NCI-H526 (cell line): Measurements from ENCODE around the gene POU3F1.

Experiments used
- DNase-seq, 2 experiments: peaks; one replicate each; lab custom pipeline; 2025; lab: John Stamatoyannopoulos, UW

POU3F1 gene

DNA sequence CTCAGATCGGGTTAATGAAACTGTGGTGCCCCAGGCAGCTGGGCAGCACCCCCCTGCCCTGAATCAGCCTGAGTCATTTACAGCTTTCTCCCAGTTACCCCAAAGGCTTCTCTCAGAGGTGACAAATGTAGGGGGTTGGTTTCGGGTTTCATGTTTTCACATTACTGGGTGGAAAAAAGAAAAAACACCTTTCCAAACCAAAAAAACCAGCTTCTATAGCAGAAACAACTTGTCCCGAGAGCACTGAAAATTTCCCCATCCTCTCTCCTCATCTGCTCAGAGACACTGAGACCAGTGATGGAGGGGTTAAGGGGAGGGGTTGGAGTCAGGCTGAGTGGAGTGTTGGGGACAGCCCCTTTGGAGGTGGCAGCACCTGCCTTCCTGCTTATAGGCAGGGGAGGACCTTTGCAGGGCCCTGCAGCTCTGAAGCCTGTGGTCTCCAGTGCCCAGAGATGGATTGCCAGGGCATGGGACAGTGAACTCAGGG lies 18.4 kb downstream of the POU3F1 start:
- DNase-seq, result peak in 1 of 2 experiments; percentile 52

DNA sequence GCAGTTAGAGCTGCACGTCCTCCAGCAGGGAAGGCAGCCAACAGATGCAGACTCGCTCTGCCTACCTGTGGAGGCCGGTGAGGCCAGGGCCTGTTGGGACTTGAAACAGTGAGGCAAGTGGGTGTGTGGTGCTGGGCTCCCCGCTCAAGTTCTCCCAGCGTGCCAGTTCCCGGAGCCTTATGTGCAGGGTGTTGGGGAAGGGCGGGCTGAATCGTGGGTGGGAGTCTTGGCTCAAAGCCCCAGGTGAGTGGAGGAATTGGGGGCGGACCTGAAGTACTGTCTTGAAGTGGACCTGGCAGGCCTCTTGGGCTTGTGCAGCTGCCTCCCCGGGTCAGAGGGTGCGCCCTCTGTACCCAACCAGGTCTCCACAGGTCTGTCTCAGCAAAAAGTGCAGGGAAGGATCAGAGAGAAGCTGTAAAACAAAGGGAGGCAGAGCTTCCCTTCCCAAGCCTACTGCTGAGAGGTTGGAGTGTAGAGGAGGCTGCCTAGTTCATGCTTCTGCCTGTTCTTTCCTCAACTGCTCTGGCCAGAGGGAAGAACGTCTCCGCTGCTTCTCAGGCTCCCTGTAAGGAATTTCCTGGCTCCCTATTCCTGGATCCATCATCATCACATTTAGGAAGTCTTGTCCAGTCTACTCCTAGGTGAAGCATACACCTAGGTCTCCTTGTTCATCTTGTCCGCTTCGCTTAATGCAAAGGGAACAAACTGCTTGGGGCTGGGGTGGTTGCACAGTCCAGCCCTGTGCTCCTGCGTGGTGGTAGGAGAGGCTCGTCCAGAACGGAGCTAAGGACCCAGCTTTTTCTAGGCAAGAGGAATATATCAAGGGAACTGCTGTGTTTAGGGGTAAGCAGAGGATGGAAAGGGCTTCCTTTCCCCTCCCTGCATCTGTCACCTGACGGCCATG lies 19.1 kb downstream of the POU3F1 start:
- peak in 1 of 2 experiments; percentile 43 for DNase-seq

DNA sequence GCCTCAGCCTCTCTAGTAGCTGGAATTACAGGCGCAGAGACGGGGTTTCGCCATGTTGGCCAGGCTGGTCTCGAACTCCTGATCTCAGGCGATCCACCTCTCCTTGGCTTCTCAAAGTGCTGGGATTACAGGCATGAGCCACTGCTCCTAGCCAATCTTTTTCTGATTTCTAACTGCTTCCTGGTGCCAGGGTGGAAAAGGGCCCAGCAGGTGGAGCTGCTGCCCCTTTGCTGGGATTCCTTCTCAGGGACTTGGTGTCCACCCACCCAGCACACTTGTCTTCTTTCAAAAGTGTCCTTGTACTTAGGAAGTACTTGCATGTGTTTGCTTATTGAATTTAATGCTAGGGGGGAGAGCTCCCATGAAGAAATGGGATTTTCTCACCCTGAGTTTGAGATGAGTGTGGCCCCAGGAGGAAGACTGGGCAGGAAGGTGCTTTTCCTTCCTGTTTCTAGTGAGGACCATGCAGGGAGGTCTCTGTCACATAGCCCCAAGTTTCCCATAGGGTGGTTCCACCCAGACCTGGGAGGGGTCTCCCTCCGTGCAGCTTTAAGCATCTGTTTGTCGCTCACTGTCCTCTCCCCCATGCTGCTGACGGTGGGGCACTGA lies 19.9 kb downstream of the POU3F1 start:
- peak in 1 of 2 experiments; percentile 83 for DNase-seq

DNA sequence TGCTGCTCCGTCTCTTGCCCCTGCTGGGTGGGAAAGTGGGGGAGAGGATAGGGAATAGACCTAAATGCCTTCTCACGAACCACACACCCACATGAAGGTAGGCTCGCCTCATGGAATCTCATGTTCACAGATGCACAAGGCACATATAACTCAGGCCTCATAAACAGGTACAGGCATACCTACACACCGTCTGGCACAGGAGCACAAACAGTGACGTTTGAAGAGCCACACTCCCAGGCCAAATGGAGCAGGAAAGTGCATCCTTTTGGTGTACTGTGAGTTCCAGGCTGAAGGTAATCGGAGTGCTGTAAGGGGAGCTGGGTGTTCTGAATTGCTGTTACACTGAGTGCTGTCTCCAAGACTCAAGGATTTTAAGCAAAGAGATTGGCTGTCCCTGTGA lies 20.9 kb downstream of the POU3F1 start:
- no peak for DNase-seq

DNA sequence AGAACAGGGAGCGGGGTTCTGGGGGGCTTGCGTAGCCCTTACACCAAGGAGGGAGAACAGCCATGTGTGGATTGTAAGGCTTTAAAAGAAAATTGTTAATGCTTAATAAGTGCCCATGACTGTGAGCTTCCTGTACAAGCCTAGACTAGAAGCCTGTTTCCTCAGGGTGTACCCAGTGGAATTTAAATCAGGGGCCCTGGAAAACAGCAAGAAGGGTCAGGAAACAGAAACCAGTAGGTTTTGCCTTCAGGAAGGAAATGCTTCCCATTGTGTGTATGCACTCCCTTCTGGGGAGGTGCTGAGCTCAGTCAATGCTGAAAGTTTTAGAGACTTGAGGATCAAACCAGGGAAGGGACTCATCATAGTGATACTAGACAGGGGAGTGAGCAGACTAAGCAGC lies 21.4 kb downstream of the POU3F1 start:
- DNase-seq, result no peak

DNA sequence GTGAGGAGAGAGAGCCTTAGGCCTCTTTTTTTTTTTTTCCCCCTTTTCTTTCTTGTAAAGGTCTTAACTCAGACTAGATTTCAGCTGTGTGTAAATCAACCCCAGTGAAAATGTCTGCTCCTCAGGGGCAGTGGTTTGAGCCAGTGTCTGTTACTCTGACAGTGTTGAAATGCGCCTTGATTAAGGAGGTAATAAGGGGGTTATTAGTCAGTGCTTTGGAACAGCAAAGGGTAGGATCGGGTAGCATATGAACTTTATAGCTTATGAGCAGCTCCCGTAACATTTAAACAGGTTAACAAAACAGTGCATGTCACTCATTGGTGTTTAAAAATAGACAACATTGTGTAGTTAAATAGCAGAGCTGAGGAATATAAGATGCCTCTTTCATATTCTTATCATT lies 23.8 kb downstream of the POU3F1 start:
- DNase-seq, result no peak

DNA sequence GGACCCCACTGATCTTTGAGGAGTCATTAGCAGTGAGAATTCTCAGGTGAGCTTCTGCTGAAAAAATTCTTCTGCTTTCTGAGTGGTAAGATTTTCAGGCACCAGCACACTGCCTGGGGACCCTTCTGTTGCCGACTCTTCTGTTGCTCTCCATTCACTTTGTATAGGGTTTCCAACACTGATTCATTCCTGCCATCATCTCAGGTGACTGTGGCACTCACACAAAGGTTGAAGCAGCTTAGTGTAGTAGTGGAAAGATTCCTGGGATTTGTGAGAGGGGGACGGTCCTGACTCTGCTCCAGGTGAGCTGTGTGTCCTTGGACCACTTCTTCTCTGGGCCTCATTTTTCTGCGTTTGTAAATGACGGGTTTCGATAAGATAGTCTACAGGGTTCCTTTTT lies 24.6 kb downstream of the POU3F1 start:
- no peak for DNase-seq

DNA sequence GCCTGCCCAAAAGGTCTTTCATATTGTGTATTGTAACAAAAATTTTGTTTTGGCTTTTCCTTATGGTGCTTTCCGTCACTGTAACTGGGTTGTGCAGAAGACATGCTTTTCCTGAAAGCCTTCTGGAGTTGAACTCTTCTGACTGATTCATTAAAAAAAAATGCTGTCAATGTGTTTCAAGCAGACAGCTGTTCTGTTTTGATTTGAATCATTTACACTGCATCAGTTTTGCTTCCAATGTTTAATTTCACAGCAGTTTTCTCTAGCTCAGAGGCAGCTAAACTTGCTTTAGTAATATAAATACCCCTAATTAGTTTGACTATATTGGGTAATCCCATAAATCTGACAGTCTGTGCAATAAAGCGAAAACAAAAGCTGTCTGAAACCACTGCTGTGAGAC lies 26.2 kb downstream of the POU3F1 start:
- no peak for DNase-seq

DNA sequence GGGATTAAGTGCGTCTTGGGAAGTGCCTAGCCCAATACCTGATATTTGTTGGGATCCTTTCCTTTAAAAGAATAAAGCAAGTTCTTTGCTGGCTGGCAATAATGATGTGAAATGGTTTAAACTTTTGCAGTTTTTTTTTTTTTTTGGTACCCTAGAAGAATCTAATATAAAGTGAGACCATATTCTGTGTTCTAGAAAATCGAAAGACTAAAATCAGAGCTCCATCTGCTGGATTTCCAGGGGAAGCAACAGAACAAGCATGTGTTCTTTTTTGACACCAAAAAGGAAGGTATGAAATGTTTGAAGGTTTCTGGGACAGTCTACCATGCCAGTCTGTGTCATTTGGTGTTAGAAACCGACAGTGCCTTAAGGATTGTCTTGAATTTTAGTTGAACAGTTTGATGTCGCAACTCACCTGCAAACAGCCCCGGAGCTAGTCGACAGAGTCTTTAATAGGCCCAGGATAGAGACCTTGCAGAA lies 27.7 kb downstream of the POU3F1 start:
- peak in 1 of 2 experiments; percentile 68 for DNase-seq

DNA sequence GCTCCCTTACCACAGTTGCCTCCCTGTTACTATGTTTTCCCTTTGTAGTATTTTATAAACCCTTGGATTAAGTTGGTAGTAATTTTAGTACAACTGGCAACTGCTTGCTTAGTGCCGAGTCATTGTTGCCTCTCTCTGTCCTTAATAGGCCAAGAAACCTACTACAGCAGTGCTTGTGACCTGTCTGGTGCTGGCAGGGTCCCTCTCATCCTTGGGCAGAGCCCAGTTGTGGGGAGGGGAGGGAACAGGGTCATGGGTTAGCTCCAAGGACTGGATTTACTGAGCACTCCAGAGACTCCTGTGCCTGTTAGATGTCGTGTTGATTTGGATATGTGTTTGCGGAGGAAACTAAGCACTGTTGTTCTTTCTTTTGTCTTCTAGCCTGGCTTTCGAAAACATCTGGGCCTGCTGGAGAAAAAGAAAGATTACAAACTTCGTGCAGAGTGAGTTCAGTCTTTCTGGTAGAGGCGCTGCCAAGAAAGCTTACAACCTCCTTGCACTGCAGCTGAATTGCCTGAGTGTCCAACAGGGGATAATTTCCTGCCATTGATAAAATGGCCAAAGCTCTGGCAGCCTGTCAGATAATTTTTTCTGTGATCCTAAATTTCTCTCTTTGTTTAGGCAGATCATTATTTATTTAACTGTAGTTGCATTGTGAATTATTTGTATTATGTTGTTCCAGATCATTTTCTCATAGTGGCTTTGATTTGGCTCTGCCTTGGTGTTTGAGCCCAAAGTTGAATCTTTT lies 30.4 kb downstream of the POU3F1 start:
- DNase-seq, result no peak

DNA sequence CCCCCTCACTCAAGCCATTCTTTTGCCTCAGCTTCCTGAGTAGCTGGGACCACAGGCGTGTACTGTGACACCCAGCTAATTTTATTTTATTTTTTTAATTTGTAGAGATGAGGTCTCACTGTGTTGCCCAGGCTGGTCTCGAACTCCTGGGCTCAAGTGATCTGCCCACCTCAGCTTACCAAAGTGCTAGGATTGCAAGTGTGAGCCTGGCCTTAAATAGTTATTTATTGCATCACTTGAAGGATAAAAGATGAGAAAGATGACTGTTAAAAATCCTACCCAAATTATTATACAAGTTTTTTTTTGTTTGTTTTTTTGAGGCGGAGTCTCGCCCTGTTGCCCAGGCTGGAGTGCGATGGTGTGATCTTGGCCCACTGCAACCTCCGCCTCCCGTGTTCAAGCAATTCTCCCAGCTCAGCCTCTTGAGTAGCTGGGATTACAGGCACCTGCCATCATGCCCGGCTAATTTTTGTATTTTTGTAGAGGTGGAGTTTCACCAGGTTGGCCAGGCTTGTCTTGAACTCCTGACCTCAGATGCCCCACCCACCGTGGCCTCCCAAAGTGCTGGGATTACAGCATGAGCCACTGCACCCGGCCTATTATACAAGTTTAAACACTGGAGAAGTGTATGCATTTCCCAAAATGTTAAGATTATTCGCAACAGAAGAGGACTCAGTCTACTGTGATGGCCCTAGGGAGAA lies 31.7 kb downstream of the POU3F1 start:
- DNase-seq, result no peak

DNA sequence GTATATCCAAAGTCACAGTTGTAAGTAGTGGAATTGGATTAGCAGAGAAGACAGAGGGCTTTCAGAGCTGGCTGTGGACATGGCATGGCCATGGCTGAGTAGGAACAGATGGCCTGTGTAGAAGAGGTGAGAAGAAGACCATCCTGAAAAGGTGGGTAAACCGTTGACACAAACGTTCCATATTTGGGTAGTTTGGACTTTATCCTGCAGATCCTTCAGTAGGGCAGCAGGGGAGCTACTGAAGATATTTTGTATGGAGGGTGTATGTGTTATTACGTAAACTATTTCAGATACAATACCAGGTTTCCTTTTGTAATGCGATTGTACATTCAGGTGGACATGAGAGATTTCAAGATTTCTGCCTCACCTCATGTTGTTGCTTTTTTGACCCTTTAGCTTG lies 32.4 kb downstream of the POU3F1 start:
- no peak for DNase-seq

DNA sequence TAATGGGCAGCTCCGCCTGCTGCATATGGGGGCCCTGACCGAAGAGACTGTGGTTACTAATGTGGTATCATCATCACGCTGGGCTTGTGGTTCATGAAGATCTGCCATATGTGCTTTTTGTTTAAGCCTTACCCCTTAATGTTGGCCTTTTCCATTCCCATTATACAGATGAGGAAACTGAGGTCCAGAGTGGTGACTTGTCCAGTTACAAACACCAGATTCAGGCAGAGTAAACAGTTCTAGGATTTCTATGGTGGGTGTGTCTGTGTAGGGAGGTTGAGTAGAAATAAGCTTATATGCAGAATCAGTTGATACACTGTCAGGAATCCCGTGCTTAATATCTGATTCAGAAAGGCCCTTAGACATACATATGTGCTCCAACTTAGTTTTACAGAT lies 33.4 kb downstream of the POU3F1 start:
- DNase-seq, result no peak

DNA sequence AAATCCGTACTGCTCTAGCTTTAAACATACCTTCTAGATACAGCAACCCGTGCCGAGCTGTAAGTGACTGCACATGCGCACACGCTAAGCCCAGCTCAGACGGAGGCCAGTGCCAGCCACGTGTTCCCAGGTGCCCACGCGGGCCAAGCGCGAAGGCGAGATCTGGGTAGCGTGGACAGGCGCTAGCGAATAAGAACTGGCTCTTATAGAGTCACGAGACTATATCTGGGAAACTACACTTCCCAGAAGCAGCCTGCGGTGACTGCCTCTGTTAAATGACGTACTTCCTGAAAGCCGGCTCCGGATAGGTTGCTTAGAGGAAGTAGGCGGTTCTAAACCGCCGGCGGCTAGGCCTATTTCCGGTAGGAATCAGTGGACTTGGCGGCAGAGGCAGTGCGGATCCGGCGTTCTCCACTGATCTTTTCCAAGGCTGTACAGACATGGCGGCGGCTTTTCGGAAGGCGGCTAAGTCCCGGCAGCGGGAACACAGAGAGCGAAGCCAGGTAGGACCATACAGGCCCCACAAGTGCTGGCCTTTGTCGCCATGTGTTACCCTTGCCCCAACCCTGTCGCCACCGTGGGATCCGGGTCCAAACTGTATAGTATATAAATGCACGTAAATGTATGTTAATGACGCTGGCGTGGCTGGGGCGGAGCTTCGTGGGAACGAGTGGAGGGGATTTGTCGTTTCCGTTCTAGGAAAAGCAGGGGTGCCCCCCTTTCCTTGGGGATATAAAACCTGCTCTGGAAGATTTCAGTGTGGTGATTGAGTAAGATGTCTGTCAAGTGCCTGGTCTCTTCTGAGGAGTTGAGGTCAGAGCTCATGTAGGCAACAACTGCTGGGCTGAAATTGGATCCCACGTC lies 34.0 kb downstream of the POU3F1 start, which contains the start of gene UTP11:
UTP11 (plus strand) TSS at position 372 of the 864 bp plus-strand sequence; CDS start at position 441, 69 bp downstream.
- DNase-seq, result peak; percentile 100

DNA sequence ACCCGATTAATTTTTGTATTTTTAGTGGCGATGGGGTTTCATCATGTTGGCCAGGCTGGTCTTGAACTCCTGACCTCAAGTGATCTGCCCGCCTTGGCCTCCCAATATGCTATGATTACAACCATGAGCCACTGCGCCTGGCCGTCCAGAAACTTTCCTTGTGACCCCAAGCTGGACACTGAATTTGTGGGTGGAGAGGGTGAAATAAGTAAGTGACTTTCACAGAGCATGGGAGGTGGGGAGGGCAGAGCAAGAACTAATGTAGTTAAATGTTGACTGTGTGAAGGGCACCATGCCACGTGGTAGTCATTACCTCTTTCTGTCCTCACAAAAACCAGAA lies 36.8 kb downstream of the POU3F1 start:
- no peak for DNase-seq

DNA sequence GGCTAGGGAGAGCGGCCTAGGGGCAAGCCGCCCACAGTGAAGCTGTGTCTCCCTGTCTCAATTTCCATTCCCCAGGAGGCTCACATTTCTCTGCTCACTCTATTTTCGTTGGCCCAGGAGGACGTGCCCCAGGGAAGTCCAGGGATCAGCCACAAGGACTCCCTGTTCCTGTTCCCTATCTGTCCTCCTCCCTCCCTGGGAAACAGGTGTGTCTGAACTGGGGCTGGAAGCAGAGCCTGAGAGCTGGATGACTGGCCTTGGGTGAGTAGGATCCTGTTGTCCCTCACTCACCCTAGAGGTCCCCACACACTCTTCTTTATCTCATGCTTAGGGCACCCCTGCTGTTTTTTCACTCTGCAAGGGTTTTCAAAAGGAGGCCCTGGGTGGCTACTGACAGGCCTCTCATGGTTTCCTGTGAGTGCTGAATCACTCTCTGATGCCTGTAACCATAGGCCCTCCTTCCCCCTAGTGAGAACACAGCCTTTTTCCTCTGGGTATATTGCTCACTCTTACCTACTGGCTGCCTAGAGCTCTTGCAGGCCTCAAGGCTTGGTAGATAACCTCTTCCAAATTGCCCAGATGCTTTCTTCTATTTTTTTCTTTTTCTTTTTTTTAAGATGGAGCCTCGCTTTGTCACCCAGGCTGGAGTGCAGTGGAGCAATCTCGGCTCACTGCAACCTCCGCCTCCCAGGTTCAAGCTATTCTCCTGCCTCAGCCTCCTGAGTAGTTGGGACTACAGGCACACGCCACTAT lies 37.3 kb downstream of the POU3F1 start:
- DNase-seq, result peak in 1 of 2 experiments; percentile 57

DNA sequence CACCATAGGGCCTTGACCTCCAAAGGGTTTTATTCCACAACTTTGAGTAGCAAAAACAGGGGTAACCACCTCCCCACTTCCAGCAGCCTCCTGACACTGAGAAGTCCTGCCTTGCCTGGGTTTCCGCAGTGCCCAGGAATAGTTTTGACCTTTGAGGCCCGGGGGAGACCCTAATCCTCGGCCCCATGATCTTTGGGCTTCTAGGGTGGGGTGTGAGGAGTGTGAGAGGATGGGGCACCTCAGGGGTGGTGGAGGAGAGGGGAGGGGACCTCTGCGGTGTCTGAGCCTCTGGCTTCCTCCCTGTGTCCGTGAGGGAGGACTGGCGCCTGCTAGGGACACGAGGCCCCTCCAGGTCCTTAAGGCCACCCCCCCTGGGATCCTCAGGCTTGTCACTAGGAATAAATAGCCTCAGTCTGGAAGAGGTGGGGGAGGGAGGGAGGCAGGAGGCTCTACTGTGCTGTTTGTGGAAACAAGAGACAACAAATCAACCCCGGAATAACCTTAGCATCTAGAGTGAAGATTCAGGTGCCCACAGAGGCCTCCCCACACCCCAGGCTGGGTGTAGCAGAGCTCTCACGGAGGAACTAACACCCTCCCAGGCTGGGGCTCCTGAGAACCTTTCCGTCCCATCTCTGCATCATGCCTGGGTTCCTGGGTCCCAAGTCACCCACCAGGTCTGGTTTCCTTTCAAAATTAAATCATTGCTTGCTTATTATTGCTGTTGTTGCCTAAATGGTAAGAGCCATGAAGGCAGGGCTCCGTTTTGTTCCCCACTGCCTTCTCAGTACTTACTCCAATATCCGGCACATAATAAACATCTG lies 40.4 kb downstream of the POU3F1 start:
- peak in 1 of 2 experiments; percentile 39 for DNase-seq

DNA sequence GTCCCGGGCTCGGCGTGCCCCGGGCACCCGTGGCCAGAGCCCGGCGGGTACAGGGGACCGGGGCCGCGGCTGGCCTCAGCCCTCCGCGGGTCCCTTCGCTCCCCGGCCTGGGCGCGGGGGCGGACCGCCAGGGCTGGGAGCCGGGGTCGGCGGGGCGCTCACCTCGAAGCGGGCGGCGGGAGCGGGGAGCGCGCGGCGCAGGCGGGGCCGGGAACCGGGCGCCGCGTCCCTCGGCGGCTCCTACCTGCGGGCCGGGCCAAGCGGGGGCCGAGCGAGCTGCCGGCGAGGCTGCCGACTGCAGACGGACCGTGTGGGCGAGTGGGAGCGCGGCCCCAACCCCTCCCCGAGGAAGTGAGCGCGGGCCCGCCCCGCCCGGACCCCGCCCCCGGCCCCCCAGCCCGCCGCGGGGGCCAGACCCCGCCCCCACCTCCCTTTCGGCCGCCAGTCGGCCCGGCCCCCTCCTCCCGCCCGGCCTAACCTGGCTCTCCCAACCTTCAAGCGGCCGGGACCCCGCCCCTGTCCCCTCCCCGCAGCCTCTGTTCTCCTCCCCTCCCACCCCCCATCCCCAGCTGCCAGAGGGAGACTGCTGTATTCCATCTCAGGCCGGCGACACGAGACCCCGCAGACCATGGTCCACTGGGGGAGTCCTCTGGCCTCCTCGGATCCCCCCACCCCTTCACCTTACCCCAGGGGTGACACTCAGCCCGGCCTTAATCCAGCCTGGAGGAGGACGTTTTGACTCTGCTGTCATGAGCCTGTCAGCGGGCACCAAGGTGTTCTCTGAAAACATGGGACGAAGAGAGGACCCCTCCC lies 41.2 kb downstream of the POU3F1 start, which contains the start of gene FHL3:
FHL3 (minus strand) TSS at position 320 of the 813 bp plus-strand sequence. CDS start 6,102 bp downstream, outside the sequence.
- peak; percentile 59 to 94 for DNase-seq
